ENCODE data around the gene ZNF827.

GRCh38 chr4:145909773-145910172, 28.9 kb downstream of the ZNF827 start:
- TF ChIP-seq CTCF (conservative IDR thresholded peaks at IDR 0.05; ENCODE audit: low read length) (no peak), EZH2phosphoT487 (IDR thresholded peaks at IDR 0.05; ENCODE audit: borderline replicate concordance) (no peak)

Data from Loucy (cell line).